ENCODE results near the gene DIRAS1. TPM values are rescaled to one million over a fixed set of nuclear protein-coding genes. Genes with fewer than 3 reads are reported as not detected.

Gene DIRAS1
- total and polyA plus RNA-seq, 2 of the 8 experiments (the other 6 are each of a cell fraction or from before 2014, with no cell fraction given), result 20.2 to 22.3 TPM

DNA sequence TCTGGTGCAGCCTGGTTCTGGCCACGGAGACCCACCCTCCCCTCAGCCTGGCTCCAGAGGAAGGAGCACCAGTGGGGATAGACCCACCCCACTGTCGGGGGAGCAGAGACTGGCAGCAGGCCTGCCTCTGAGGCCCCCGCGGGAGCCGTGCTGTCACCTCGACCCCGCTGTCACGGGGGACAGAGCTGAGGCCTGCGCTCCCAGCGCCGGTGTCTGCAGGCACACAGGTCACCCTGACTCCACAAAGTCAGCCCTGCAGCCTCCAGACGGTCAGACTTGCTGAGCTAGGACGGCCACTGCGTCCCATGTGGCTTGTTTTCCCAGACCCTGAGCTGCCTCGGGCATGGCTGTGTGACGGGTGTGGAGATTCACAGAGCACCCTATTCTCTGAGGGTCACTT lies 51.0 kb downstream of the DIRAS1 start:
- H4K91ac ChIP-seq (replicated peaks; ENCODE audit: insufficient read length, low read length), result no peak overlapping the region
- no peak overlapping the region for H3K18ac ChIP-seq (ENCODE audit: extremely low read depth, low read length)
- H4K20me1 ChIP-seq (replicated peaks in 1 of 2; ENCODE audit: control insufficient read depth in 1 of 2, insufficient read depth in 2 of 2, low read length in 2 of 2), result peaks cover 0 to 3% of the 10 kb centered on the region in 2 experiments
- H2BK12ac ChIP-seq (ENCODE audit: low read depth, low read length), result no peak overlapping the region
- no peak overlapping the region for H4K5ac ChIP-seq (ENCODE audit: insufficient read length, low read depth, low read length)
- H3K36me3 ChIP-seq (ENCODE audit: control insufficient read depth in 2 of 4, insufficient read depth in 4 of 4, low read length in 3 of 4), result no peaks in the 10 kb centered on the region
- no peak for DNase-seq (ENCODE audit: low read depth in 1 of 2, low spot score in 2 of 2)
- H3K9ac ChIP-seq (replicated peaks in 1 of 4; ENCODE audit: extremely low read depth in 1 of 4, low read depth in 3 of 4, low read length in 3 of 4), result no peak overlapping the region
- H3K4me1 ChIP-seq (replicated peaks in 1 of 4; ENCODE audit: control insufficient read depth in 3 of 4, insufficient read depth in 4 of 4, low read length in 3 of 4), result peaks cover 5 to 7% (median 5%) of the 10 kb centered on the region in 4 experiments
- no peak overlapping the region for H3K56ac ChIP-seq (replicated peaks; ENCODE audit: insufficient read length, low read depth, low read length)
- no peak overlapping the region for H3K27ac ChIP-seq (ENCODE audit: low read depth, low read length)
- no peak overlapping the region for H2BK120ac ChIP-seq (replicated peaks; ENCODE audit: low read depth, low read length)
- no peak overlapping the region for H3K4me3 ChIP-seq (ENCODE audit: extremely low read depth in 1 of 4, insufficient read depth in 2 of 4, low read depth in 3 of 4, low read length in 4 of 4)
- H3K9me3 ChIP-seq (ENCODE audit: insufficient read depth in 2 of 2, low read depth in 1 of 2, low read length in 1 of 2), result no peaks in the 10 kb centered on the region
- no peak overlapping the region for H2AFZ ChIP-seq (ENCODE audit: low read length)
- no peak overlapping the region for H3K4me2 ChIP-seq (ENCODE audit: insufficient read depth in 1 of 2, low read depth in 2 of 2, low read length in 2 of 2)
- 78% methylated on average over 12 of the region's 16 CpGs; no CpG with 5 or more reads in 1 of the 2 experiments for WGBS, 2 experiments (ENCODE audit: extremely low coverage in 1 of 2, insufficient coverage in 1 of 2, insufficient read length in 1 of 2, insufficient replicate concordance in 2 of 2, low coverage in 1 of 2, low lambda C conversion rate in 2 of 2, missing lambda C conversion rate in 1 of 2)
- no peak for FAIRE-seq
- no peak overlapping the region for H3K14ac ChIP-seq (ENCODE audit: insufficient read length)
- POLR2A ChIA-PET (ENCODE audit: partially characterized antibody), result interaction anchor here (1.2 kb wide), 1 partner anchor 32 kb away, joined by 3 read pairs; no protein-coding TSS in a partner anchor
- TF ChIP-seq CREB1 (IDR thresholded peaks at IDR 0.05) (no peak), MAFK (IDR thresholded peaks at IDR 0.05; ENCODE audit: low read depth, low read length) (no peak)
- TF ChIP-seq, protein P1, sequence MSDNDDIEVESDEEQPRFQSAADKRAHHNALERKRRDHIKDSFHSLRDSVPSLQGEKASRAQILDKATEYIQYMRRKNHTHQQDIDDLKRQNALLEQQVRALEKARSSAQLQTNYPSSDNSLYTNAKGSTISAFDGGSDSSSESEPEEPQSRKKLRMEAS (IDR thresholded peaks at IDR 0.05), result no peak
- H3K23ac ChIP-seq (ENCODE audit: insufficient read length), result no peak overlapping the region
- no peak overlapping the region for H3K4ac ChIP-seq (replicated peaks; ENCODE audit: insufficient read length, low read depth, low read length)
- H3K27me3 ChIP-seq (replicated peaks in 1 of 4; ENCODE audit: control insufficient read depth in 3 of 4, extremely low read depth in 1 of 4, insufficient read depth in 3 of 4, low read length in 3 of 4), result no peaks in the 10 kb centered on the region
- H3K79me2 ChIP-seq (ENCODE audit: control insufficient read depth in 1 of 2, insufficient read depth in 2 of 2, low read length in 2 of 2), result no peaks in the 10 kb centered on the region
- 0 out of 2 replicates have a peak overlapping the region, but pooled peaks have one; percentile 3 for H4K8ac ChIP-seq (ENCODE audit: extremely low read depth, insufficient read depth, low read length)
- no peak overlapping the region for H2BK15ac ChIP-seq (ENCODE audit: low read length)
- H2BK5ac ChIP-seq (ENCODE audit: low read depth, low read length), result 0 out of 2 replicates have a peak overlapping the region, but pooled peaks have one; percentile 60
- CTCF ChIA-PET (ENCODE audit: partially characterized antibody), result interaction anchor here (0.9 to 1.5 kb wide), 3 partner anchors 8 to 48 kb away, joined by 3 to 4 read pairs (median 4); no protein-coding TSS in a partner anchor
- no peaks in the 10 kb centered on the region for H3K79me1 ChIP-seq (ENCODE audit: low read depth, low read length)
- H2AK5ac ChIP-seq (ENCODE audit: low read depth, low read length), result no peak overlapping the region
- no peaks in the 10 kb centered on the region for H3K23me2 ChIP-seq (ENCODE audit: low read depth, low read length)
- no peak overlapping the region for H2BK20ac ChIP-seq (ENCODE audit: low read length)

Data from H1 (cell line).